Upper lobe of right lung (tissue), 1 donor: ENCODE measurements around the gene BNC2. TPM values are rescaled to one million over a fixed set of nuclear protein-coding genes. Genes with fewer than 3 reads are reported as not detected.

ENCODE experiments used
- ATAC-seq: fragments of 200-7000 bp; cut with Tn5 transposase; one replicate; pipeline ENCODE4 v1.9.1; 2020; ENCODE audit warnings: mild to moderate bottlenecking, moderate library complexity
- DNase-seq: peaks from one replicate; pipeline ENCODE4 v3.0.0-alpha.2; 2020
- H3K27ac ChIP-seq: fragments of 200-600 bp; one replicate; pipeline ENCODE4 v1.8.0; 2022
- H3K27me3 ChIP-seq: fragments of 200-600 bp; one replicate; pipeline ENCODE4 v1.8.0; 2022; ENCODE audit warnings: mild to moderate bottlenecking
- H3K36me3 ChIP-seq: fragments of 200-600 bp; one replicate; pipeline ENCODE4 v1.8.0; 2022
- H3K4me1 ChIP-seq: fragments of 200-600 bp; one replicate; pipeline ENCODE4 v1.8.0; 2022
- H3K4me3 ChIP-seq: fragments of 200-600 bp; one replicate; pipeline ENCODE4 v1.8.0; 2022; ENCODE audit warnings: mild to moderate bottlenecking
- H3K9me3 ChIP-seq: fragments of 200-600 bp; one replicate; pipeline ENCODE4 v1.8.0; 2022
- intact Hi-C: fragments of 100-400 bp; cut with DNase I; formaldehyde crosslinking; loops from one replicate; pipeline ENCODE4 v1.11.0; 2022
- total RNA-seq: library from RNA; stranded (reverse); fragmentation: NEBNext Ultra II Directional; extraction: Animal tissue kit (Norgen Biotek cat#: 25700); gene quantifications from one replicate; pipeline ENCODE4 v1.2.1, GENCODE V29; 2021
- TF ChIP-seq, protein P1 (sequence below): fragments of 200-600 bp; IDR thresholded peaks from one replicate; pipeline ENCODE4 v1.8.0; 2022; ENCODE audit warnings: antibody characterized with exemption
- donor health status: DM: no; HTN: yes; CAD: no; lungs with severe emphysema.

BNC2 gene
- total RNA-seq, 1 donor from 2014 or later = 18.1 TPM

GRCh38 chr9:16735001-16735400 is 135.5 kb downstream of the BNC2 start:
- intact Hi-C loops = no loop called here
- Histone ChIP-seq H3K36me3 (no peaks in the 10 kb centered on the region), H3K27ac (no peak overlapping the region), H3K9me3 (no peaks in the 10 kb centered on the region), H3K27me3 (no peaks in the 10 kb centered on the region), H3K4me1 (peaks cover 4% of the 10 kb centered on the region), H3K4me3 (no peak overlapping the region)
- ATAC-seq (no peak), DNase-seq (no peak)
- TF ChIP-seq, protein P1, sequence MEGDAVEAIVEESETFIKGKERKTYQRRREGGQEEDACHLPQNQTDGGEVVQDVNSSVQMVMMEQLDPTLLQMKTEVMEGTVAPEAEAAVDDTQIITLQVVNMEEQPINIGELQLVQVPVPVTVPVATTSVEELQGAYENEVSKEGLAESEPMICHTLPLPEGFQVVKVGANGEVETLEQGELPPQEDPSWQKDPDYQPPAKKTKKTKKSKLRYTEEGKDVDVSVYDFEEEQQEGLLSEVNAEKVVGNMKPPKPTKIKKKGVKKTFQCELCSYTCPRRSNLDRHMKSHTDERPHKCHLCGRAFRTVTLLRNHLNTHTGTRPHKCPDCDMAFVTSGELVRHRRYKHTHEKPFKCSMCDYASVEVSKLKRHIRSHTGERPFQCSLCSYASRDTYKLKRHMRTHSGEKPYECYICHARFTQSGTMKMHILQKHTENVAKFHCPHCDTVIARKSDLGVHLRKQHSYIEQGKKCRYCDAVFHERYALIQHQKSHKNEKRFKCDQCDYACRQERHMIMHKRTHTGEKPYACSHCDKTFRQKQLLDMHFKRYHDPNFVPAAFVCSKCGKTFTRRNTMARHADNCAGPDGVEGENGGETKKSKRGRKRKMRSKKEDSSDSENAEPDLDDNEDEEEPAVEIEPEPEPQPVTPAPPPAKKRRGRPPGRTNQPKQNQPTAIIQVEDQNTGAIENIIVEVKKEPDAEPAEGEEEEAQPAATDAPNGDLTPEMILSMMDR = no peak

- intact Hi-C loops = no loop called here
- TF ChIP-seq, protein P1 = no peak
- Histone ChIP-seq H3K4me3 (no peak overlapping the region), H3K36me3 (no peaks in the 10 kb centered on the region), H3K27ac (no peak overlapping the region), H3K27me3 (no peaks in the 10 kb centered on the region), H3K9me3 (no peaks in the 10 kb centered on the region), H3K4me1 (peaks cover 10% of the 10 kb centered on the region)
- ATAC-seq (no peak), DNase-seq (no peak)
Observed at GRCh38 chr9:16732546-16732945, 137.9 kb downstream of the BNC2 start.

- intact Hi-C loops = no loop called here
- TF ChIP-seq, protein P1 = no peak
- Histone ChIP-seq H3K27me3 (no peaks in the 10 kb centered on the region), H3K9me3 (no peaks in the 10 kb centered on the region), H3K4me1 (peaks cover 16% of the 10 kb centered on the region), H3K4me3 (no peak overlapping the region), H3K27ac (no peak overlapping the region), H3K36me3 (no peaks in the 10 kb centered on the region)
- no peak for DNase-seq
- ATAC-seq = no peak
Observed at GRCh38 chr9:16730162-16730561, 140.3 kb downstream of the BNC2 start.

DNA sequence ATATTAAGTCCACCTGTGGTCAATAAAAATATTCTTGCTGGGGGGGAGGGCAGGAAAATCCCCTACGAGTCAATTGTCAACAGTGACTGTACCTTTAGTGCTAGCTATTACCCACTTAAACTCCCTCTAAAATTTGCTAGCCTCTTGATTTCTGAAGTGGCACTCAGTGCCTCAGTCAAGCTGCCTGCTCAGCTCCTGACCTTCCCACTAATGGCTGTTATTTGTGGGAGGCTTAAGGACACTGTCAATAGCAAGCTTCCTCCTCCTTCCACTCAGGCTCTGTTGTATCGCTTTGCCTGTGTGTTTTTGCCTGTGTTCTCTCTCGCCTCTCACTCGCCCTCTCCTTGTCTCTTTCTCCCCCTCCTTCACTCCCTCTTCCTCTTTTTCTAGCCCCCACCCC is 140.8 kb downstream of the BNC2 start:
- TF ChIP-seq, protein P1 = no peak
- DNase-seq = no peak
- ATAC-seq = peak; percentile 80
- H3K4me3 ChIP-seq = no peak overlapping the region
- H3K36me3 ChIP-seq = no peaks in the 10 kb centered on the region
- no peaks in the 10 kb centered on the region for H3K9me3 ChIP-seq
- no peaks in the 10 kb centered on the region for H3K27me3 ChIP-seq
- no peak overlapping the region for H3K27ac ChIP-seq
- H3K4me1 ChIP-seq = peaks cover 16% of the 10 kb centered on the region
- intact Hi-C loops = no loop called here

DNA sequence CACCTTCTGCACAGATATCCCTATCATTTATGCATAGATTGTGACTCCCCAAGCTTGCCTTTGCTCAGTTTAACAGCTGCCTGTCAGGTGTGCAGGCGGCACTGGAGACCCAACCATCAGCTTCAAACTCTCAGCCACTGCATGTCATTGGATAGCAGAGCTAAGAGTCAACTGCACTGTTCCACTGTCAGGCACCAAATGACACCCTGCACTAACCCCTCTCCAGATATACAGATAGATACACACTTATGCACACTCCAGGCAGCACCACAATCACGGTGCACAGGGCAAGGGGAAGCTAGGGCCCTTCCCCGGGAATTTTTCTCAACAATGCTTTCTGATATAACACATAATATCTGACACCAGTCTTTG is 142.3 kb downstream of the BNC2 start:
- intact Hi-C loops = no loop called here
- Histone ChIP-seq H3K9me3 (no peaks in the 10 kb centered on the region), H3K27ac (peak overlapping the region; percentile 84), H3K27me3 (no peaks in the 10 kb centered on the region), H3K36me3 (no peaks in the 10 kb centered on the region), H3K4me3 (peak overlapping the region; percentile 61), H3K4me1 (peaks cover 16% of the 10 kb centered on the region)
- DNase-seq = no peak
- TF ChIP-seq, protein P1 = no peak
- ATAC-seq = no peak

GRCh38 chr9:16727452-16728136 is 142.9 kb downstream of the BNC2 start:
- Histone ChIP-seq H3K27me3 (no peaks in the 10 kb centered on the region), H3K27ac (peak overlapping the region; percentile 84), H3K9me3 (no peaks in the 10 kb centered on the region), H3K4me3 (peak overlapping the region; percentile 61), H3K4me1 (peaks cover 16% of the 10 kb centered on the region), H3K36me3 (no peaks in the 10 kb centered on the region)
- ATAC-seq = no peak
- TF ChIP-seq, protein P1 = no peak
- intact Hi-C loops = no loop called here
- DNase-seq = no peak
